H1 (cell line): Measurements from ENCODE around the gene ERFE. TPM values are rescaled to one million over a fixed set of nuclear protein-coding genes. Genes with fewer than 3 reads are reported as not detected.

Experiments
- CEBPB ChIP-seq: IDR thresholded peaks from 2 replicates; pipeline ENCODE4 v1.6.1; 2012; ENCODE audit warnings: low read depth, low read length
- CHD1 ChIP-seq: IDR thresholded peaks from 2 replicates; pipeline ENCODE4 v1.6.1; 2012; ENCODE audit warnings: low read depth, low read length, improper control_type of control experiment
- E2F6 ChIP-seq: IDR thresholded peaks from 2 replicates; pipeline ENCODE4 v1.6.1; 2012; ENCODE audit warnings: inconsistent platforms
- MAFK ChIP-seq: IDR thresholded peaks from 2 replicates; pipeline ENCODE4 v1.6.1; 2012; ENCODE audit warnings: low read depth, mild to moderate bottlenecking, improper control_type of control experiment, low read length
- SP2 ChIP-seq: IDR thresholded peaks from 2 replicates; pipeline ENCODE4 v1.6.1; 2012; ENCODE audit warnings: mild to moderate bottlenecking, low read length, inconsistent platforms
- TAF1 ChIP-seq: IDR thresholded peaks from 2 replicates; pipeline ENCODE4 v1.6.1; 2011; ENCODE audit warnings: mild to moderate bottlenecking, low read depth, low read length
- TBP ChIP-seq: IDR thresholded peaks from 2 replicates; pipeline ENCODE4 v1.6.1; 2011; ENCODE audit warnings: low read depth, low read length, improper control_type of control experiment
- TCF12 ChIP-seq: IDR thresholded peaks from 2 replicates; pipeline ENCODE4 v1.6.1; 2011; ENCODE audit warnings: low read depth, mild to moderate bottlenecking, low read length
- ZNF274 ChIP-seq: IDR thresholded peaks from 2 replicates; pipeline ENCODE4 v1.7.0; 2012; ENCODE audit warnings: low read length, borderline replicate concordance; ENCODE audit errors: extremely low read depth
- polyA plus RNA-seq, 7 experiments: library from polyadenylated mRNA; depleted of rRNA in 3 of 7; stranded (reverse) in 5 of 7; unstranded in 2 of 7; fragments of >200 nt in 5 of 7; fragments of 200-250 nt in 2 of 7; gene quantifications; 1 replicate in 5 of 7; 2 replicates in 1 of 7; 4 replicates in 1 of 7; pipeline versions ENCODE4 v1.2.1 to v1.2.3, GENCODE V29; 2011 to 2013; ENCODE audit warnings: missing spikeins in 2 of 7, mixed read lengths in 2 of 7
- total RNA-seq: library from RNA; stranded (reverse); fragmentation: NEBNext Ultra II Directional; extraction: Animal tissue kit (Norgen Biotek cat#: 25700); gene quantifications from 2 replicates; pipeline ENCODE4 v1.2.1, GENCODE V29; 2021
- TF ChIP-seq, protein P1 (sequence below): fragments of 300-600 bp; sonication (generic); IDR thresholded peaks from 2 replicates; pipeline ENCODE4 v1.7.1; 2012; ENCODE audit warnings: low read length, moderate library complexity, mild to moderate bottlenecking, inconsistent platforms; ENCODE audit not compliant: insufficient replicate concordance

Gene ERFE
- total and polyA plus RNA-seq, 2 of the 8 experiments (the other 6 are each of a cell fraction or from before 2014, with no cell fraction given): 2.5 to 3.6 TPM

GRCh38 chr2:238128061-238128440 is 30.7 kb upstream of the ERFE start (continued):
- TF ChIP-seq, protein P1, sequence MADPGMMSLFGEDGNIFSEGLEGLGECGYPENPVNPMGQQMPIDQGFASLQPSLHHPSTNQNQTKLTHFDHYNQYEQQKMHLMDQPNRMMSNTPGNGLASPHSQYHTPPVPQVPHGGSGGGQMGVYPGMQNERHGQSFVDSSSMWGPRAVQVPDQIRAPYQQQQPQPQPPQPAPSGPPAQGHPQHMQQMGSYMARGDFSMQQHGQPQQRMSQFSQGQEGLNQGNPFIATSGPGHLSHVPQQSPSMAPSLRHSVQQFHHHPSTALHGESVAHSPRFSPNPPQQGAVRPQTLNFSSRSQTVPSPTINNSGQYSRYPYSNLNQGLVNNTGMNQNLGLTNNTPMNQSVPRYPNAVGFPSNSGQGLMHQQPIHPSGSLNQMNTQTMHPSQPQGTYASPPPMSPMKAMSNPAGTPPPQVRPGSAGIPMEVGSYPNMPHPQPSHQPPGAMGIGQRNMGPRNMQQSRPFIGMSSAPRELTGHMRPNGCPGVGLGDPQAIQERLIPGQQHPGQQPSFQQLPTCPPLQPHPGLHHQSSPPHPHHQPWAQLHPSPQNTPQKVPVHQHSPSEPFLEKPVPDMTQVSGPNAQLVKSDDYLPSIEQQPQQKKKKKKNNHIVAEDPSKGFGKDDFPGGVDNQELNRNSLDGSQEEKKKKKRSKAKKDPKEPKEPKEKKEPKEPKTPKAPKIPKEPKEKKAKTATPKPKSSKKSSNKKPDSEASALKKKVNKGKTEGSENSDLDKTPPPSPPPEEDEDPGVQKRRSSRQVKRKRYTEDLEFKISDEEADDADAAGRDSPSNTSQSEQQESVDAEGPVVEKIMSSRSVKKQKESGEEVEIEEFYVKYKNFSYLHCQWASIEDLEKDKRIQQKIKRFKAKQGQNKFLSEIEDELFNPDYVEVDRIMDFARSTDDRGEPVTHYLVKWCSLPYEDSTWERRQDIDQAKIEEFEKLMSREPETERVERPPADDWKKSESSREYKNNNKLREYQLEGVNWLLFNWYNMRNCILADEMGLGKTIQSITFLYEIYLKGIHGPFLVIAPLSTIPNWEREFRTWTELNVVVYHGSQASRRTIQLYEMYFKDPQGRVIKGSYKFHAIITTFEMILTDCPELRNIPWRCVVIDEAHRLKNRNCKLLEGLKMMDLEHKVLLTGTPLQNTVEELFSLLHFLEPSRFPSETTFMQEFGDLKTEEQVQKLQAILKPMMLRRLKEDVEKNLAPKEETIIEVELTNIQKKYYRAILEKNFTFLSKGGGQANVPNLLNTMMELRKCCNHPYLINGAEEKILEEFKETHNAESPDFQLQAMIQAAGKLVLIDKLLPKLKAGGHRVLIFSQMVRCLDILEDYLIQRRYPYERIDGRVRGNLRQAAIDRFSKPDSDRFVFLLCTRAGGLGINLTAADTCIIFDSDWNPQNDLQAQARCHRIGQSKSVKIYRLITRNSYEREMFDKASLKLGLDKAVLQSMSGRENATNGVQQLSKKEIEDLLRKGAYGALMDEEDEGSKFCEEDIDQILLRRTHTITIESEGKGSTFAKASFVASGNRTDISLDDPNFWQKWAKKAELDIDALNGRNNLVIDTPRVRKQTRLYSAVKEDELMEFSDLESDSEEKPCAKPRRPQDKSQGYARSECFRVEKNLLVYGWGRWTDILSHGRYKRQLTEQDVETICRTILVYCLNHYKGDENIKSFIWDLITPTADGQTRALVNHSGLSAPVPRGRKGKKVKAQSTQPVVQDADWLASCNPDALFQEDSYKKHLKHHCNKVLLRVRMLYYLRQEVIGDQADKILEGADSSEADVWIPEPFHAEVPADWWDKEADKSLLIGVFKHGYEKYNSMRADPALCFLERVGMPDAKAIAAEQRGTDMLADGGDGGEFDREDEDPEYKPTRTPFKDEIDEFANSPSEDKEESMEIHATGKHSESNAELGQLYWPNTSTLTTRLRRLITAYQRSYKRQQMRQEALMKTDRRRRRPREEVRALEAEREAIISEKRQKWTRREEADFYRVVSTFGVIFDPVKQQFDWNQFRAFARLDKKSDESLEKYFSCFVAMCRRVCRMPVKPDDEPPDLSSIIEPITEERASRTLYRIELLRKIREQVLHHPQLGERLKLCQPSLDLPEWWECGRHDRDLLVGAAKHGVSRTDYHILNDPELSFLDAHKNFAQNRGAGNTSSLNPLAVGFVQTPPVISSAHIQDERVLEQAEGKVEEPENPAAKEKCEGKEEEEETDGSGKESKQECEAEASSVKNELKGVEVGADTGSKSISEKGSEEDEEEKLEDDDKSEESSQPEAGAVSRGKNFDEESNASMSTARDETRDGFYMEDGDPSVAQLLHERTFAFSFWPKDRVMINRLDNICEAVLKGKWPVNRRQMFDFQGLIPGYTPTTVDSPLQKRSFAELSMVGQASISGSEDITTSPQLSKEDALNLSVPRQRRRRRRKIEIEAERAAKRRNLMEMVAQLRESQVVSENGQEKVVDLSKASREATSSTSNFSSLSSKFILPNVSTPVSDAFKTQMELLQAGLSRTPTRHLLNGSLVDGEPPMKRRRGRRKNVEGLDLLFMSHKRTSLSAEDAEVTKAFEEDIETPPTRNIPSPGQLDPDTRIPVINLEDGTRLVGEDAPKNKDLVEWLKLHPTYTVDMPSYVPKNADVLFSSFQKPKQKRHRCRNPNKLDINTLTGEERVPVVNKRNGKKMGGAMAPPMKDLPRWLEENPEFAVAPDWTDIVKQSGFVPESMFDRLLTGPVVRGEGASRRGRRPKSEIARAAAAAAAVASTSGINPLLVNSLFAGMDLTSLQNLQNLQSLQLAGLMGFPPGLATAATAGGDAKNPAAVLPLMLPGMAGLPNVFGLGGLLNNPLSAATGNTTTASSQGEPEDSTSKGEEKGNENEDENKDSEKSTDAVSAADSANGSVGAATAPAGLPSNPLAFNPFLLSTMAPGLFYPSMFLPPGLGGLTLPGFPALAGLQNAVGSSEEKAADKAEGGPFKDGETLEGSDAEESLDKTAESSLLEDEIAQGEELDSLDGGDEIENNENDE: no peak
- TF ChIP-seq TBP (no peak), CEBPB (no peak), TAF1 (no peak), CHD1 (no peak), TCF12 (no peak), MAFK (no peak), E2F6 (no peak), SP2 (no peak), ZNF274 (no peak)
